K562 (cell line): Measurements from ENCODE around the gene DIP2C. TPM values are rescaled to one million over a fixed set of nuclear protein-coding genes. Genes with fewer than 3 reads are reported as not detected.

Experiments
- ATAC-seq: fragments of 200-7000 bp; cut with Tn5 transposase; 3 replicates; pipeline ENCODE4 v1.9.1; 2020; ENCODE audit warnings: moderate library complexity
- BruUV-seq: library from RNA; stranded (reverse); fragments of 400-500 nt; replicated peaks from 2 replicates; lab custom pipeline; 2021; lab: Mats Ljungman, UMichigan
- CTCF ChIA-PET: fragments of 300-600 bp; formaldehyde crosslinking; extraction: SDS; loops from one replicate; lab custom pipeline; 2021; ENCODE audit warnings: low intra/inter-chr PET ratio; lab: Yijun Ruan, JAX
- POLR2A ChIA-PET: fragments of 300-600, 350-650 bp; sonication (Branson Sonifier 250); formaldehyde crosslinking; extraction: SDS; loops from one replicate; lab custom pipeline; 2021; ENCODE audit warnings: antibody characterized with exemption, inconsistent platforms; lab: Yijun Ruan, JAX
- DNase-seq, 4 experiments: peaks; one replicate each; pipeline versions ENCODE4 v3.0.0 to v3.0.0-alpha.2; 2011 to 2018; ENCODE audit warnings: low spot score in 3 of 4, mixed read lengths in 3 of 4; ENCODE audit errors: extremely low read depth in 1 of 4
- FAIRE-seq: peaks from 2 replicates; lab custom pipeline; 2011; peaks lifted over from hg19 to GRCh38; lab: Jason Lieb, UNC
- H2AFZ ChIP-seq: 2 replicates; pipeline ENCODE4 v1.6.0; 2011; ENCODE audit warnings: low read depth, low read length, control low read depth, inconsistent platforms
- H3K27ac ChIP-seq: fragments of 200-600 bp; 3 replicates; pipeline ENCODE4 v1.8.0; 2011; ENCODE audit warnings: low read depth, mild to moderate bottlenecking, control low read depth, inconsistent platforms, low read length, moderate library complexity, mixed read lengths; ENCODE audit errors: extremely low read depth
- H3K27me3 ChIP-seq, 2 experiments: fragments of 300-600 bp in 1 of 2; 2 replicates in 1 of 2; 3 replicates in 1 of 2; pipeline versions ENCODE4 v1.6.0 to v1.8.0; 2011; ENCODE audit warnings: inconsistent platforms in 2 of 2, low read length in 2 of 2, mild to moderate bottlenecking in 1 of 2, mixed read lengths in 1 of 2, moderate library complexity in 1 of 2; ENCODE audit not compliant: control insufficient read depth in 2 of 2, insufficient read depth in 2 of 2
- H3K36me3 ChIP-seq: fragments of 300-600 bp; 3 replicates; pipeline ENCODE4 v1.8.0; 2011; ENCODE audit warnings: mild to moderate bottlenecking, low read length, inconsistent platforms; ENCODE audit not compliant: control insufficient read depth, insufficient read depth
- H3K4me1 ChIP-seq, 2 experiments: fragments of 200-600 bp in 1 of 2; replicated peaks in 1 of 2; 2 replicates in 1 of 2; 3 replicates in 1 of 2; pipeline versions ENCODE4 v1.5.1 to v1.8.0; 2011; ENCODE audit warnings: inconsistent platforms in 2 of 2, low read length in 2 of 2, mild to moderate bottlenecking in 1 of 2, mixed read lengths in 1 of 2, moderate library complexity in 1 of 2; ENCODE audit not compliant: control insufficient read depth in 2 of 2, insufficient read depth in 2 of 2
- H3K4me2 ChIP-seq: 2 replicates; pipeline ENCODE4 v1.6.1; 2011; ENCODE audit warnings: low read length, control low read depth, inconsistent platforms, mixed read lengths; ENCODE audit not compliant: insufficient read depth
- H3K4me3 ChIP-seq: fragments of 200-600 bp; sonication (generic), shearing (Covaris generic); 2 replicates; pipeline ENCODE4 v1.5.1; 2016; ENCODE audit warnings: control low read depth, inconsistent platforms
- H3K79me2 ChIP-seq: fragments of 200-600 bp; 3 replicates; pipeline ENCODE4 v1.8.0; 2011; ENCODE audit warnings: low read length, inconsistent platforms; ENCODE audit not compliant: control insufficient read depth, insufficient read depth
- H3K9ac ChIP-seq, 2 experiments: 2 replicates each; pipeline versions ENCODE4 v1.6.0 to v1.6.1; 2011; ENCODE audit warnings: low read depth in 2 of 2, low read length in 2 of 2, control low read depth in 1 of 2, inconsistent platforms in 1 of 2, mild to moderate bottlenecking in 1 of 2, mixed read lengths in 1 of 2; ENCODE audit not compliant: insufficient read depth in 1 of 2
- H3K9me1 ChIP-seq: one replicate; pipeline ENCODE4 v1.6.0; 2011; ENCODE audit warnings: inconsistent platforms, mild to moderate bottlenecking, low read length, moderate library complexity; ENCODE audit not compliant: control insufficient read depth, insufficient read depth
- H3K9me3 ChIP-seq: replicated peaks from 2 replicates; pipeline ENCODE4 v1.5.1; 2011; ENCODE audit warnings: low read depth, low read length, inconsistent platforms; ENCODE audit not compliant: control insufficient read depth, insufficient read depth
- H4K20me1 ChIP-seq: replicated peaks from 2 replicates; pipeline ENCODE4 v1.6.1; 2011; ENCODE audit warnings: low read length, inconsistent platforms, mixed read lengths; ENCODE audit not compliant: control insufficient read depth, insufficient read depth
- ATF4 ChIP-seq: fragments of 450-650 bp; formaldehyde crosslinking; IDR thresholded peaks from 2 replicates; pipeline ENCODE4 v1.4.0; 2022; ENCODE audit warnings: mild to moderate bottlenecking, moderate library complexity
- CUX1 ChIP-seq: fragments of 200-800 bp; sonication (Bioruptor generic); IDR thresholded peaks from 2 replicates; pipeline ENCODE4 v1.6.1; 2016; ENCODE audit warnings: missing genetic modification characterization, missing compliant biosample characterization
- DDX20 ChIP-seq: fragments of 450-650 bp; IDR thresholded peaks from 2 replicates; pipeline ENCODE4 v1.6.1; 2016; ENCODE audit warnings: missing genetic modification characterization, low read depth, mild to moderate bottlenecking, missing compliant biosample characterization, moderate library complexity
- HSF4 ChIP-seq: fragments of 250-450 bp; sonication (Bioruptor Pico); IDR thresholded peaks from 2 replicates; pipeline ENCODE4 v2.1.2; 2022; ENCODE audit warnings: mild to moderate bottlenecking, moderate library complexity, borderline replicate concordance
- MCM5 ChIP-seq: fragments of 450-650 bp; IDR thresholded peaks from 2 replicates; pipeline ENCODE4 v1.6.1; 2016; ENCODE audit warnings: low read depth
- NELFE ChIP-seq: IDR thresholded peaks from 2 replicates; pipeline ENCODE4 v1.6.1; 2011; ENCODE audit warnings: mild to moderate bottlenecking; ENCODE audit not compliant: insufficient read depth, insufficient read length
- TAF9B ChIP-seq: fragments of 450-650 bp; IDR thresholded peaks from 2 replicates; pipeline ENCODE4 v1.6.1; 2018; ENCODE audit warnings: mild to moderate bottlenecking; ENCODE audit not compliant: partially characterized antibody
- UBTF ChIP-seq, 2 experiments: IDR thresholded peaks; 2 replicates each; pipeline ENCODE4 v1.6.1; 2012; ENCODE audit warnings: improper control_type of control experiment in 2 of 2, low read depth in 2 of 2, low read length in 2 of 2, borderline replicate concordance in 1 of 2
- ZNF165 ChIP-seq: fragments of 250-450 bp; sonication (Bioruptor Pico); IDR thresholded peaks from 2 replicates; pipeline ENCODE4 v1.4.0; 2020; ENCODE audit warnings: borderline replicate concordance
- WGBS: fragments of 100-300 bp; shearing (Covaris generic); methylation state at CpG from one replicate; pipeline ENCODE4 v1.1.6; 2016; ENCODE audit warnings: low coverage, mixed read lengths; ENCODE audit not compliant: insufficient coverage; ENCODE audit errors: missing lambda C conversion rate; 5-methylcytosine and 5-hydroxymethylcytosine counted together
- in situ Hi-C: fragments of 300-500 bp; cut with MboI; formaldehyde crosslinking; loops from 4 replicates; pipeline ENCODE4 v1.15.0; 2018; ENCODE audit warnings: inconsistent platforms, mixed read lengths
- intact Hi-C: fragments of 100-400 bp; cut with micrococcal nuclease; formaldehyde crosslinking; loops from 2 replicates; pipeline ENCODE4 v1.14.2; 2022
- polyA plus RNA-seq, 8 experiments: library from polyadenylated mRNA; depleted of rRNA in 4 of 8; stranded (reverse) in 5 of 8; unstranded in 3 of 8; fragments of >200 nt; fragmentation: Nextera tagmentation in 2 of 8; fragmentation: Illumina TruSeq in 1 of 8; extraction: Ambion mirVana in 2 of 8; extraction: Trizol in 1 of 8; gene quantifications; 2 replicates each; pipeline versions ENCODE4 v1.2.1 to v1.2.3, GENCODE V29; 2011 to 2014; ENCODE audit warnings: inconsistent platforms in 1 of 8, missing spikeins in 1 of 8
- total RNA-seq, 7 experiments: library from RNA; depleted of rRNA in 6 of 7; stranded (reverse); fragments of >200 nt in 6 of 7; fragmentation: Illumina TruSeq in 2 of 7; extraction: Trizol in 2 of 7; gene quantifications; 2 replicates each; pipeline versions ENCODE4 v1.2.1 to v1.2.3, GENCODE V29; 2011 to 2021; ENCODE audit warnings: low replicate concordance in 1 of 7

The DIP2C gene
- total and polyA plus RNA-seq, 9 of the 15 experiments (the other 6 are each of a cell fraction or from before 2014, with no cell fraction given) = 0.01 TPM; not detected in 8

- H3K27ac ChIP-seq = no peak overlapping the region
- H4K20me1 ChIP-seq = peaks cover 3% of the 10 kb centered on the region; the same call in 1 of the 2 replicates
- H3K36me3 ChIP-seq = no peaks in the 10 kb centered on the region
- ChIA-PET POLR2A (interaction anchor here (1.6 kb wide), 1 partner anchor 10 kb away, joined by 4 read pairs; no protein-coding TSS in a partner anchor), CTCF (no interaction called here)
- H3K27me3 ChIP-seq = peaks cover 5 to 45% of the 10 kb centered on the region in 2 experiments; a peak in 4 of 5 replicates
- no peaks in the 10 kb centered on the region for H3K9me1 ChIP-seq
- intact Hi-C loops = no loop called here
- ATAC-seq (no peak), FAIRE-seq (no peak), DNase-seq (no peak)
- no peaks in the 10 kb centered on the region for H3K79me2 ChIP-seq
- in situ Hi-C loops = no loop called here
- H2AFZ ChIP-seq = no peak overlapping the region
- H3K9ac ChIP-seq = no peak overlapping the region
- no peak overlapping the region for H3K4me2 ChIP-seq
- no peaks in the 10 kb centered on the region; a peak in 1 of 5 replicates for H3K4me1 ChIP-seq
- no peak overlapping the region for H3K4me3 ChIP-seq
- 2% methylated on average over 15 of the region's 16 CpGs for WGBS
- no peaks in the 10 kb centered on the region for H3K9me3 ChIP-seq
- BruUV-seq = no TSS peak
- TF ChIP-seq DDX20 (tag) (no peak), HSF4 (no peak), CUX1 (CRISPR knock-in tag) (no peak), NELFE (no peak), ZNF165 (no peak), TAF9B (no peak), MCM5 (no peak), ATF4 (CRISPR knock-in tag) (no peak), UBTF (IDR thresholded peaks at IDR 0.05; ENCODE audit: borderline replicate concordance in 1 of 2, low read depth in 2 of 2, low read length in 2 of 2) (no peak)
Measured at GRCh38 chr10:549391-549790, 140.1 kb downstream of the DIP2C start.
